ENCODE measurements around the gene INAFM2.

GRCh38 chr15:40278026-40278425, 45.5 kb upstream of the INAFM2 start:
- no peak for TF ChIP-seq REST (IDR thresholded peaks at IDR 0.05; ENCODE audit: insufficient read depth in 1 of 2, low read depth in 2 of 2, low read length in 2 of 2)
- TF ChIP-seq SIN3A (IDR thresholded peaks at IDR 0.05; ENCODE audit: borderline replicate concordance, insufficient read depth, low read length) = no peak
- TF ChIP-seq POLR2AphosphoS5 (IDR thresholded peaks at IDR 0.05; ENCODE audit: low read depth, low read length) = no peak
